Measurements from ENCODE around the gene ABCF2.

GRCh38 chr7:151274396-151274795 lies 47.4 kb upstream of the ABCF2 start:
- TF ChIP-seq CTCF (IDR thresholded peaks at IDR 0.05) = no peak
- no peak for TF ChIP-seq POLR2A (IDR thresholded peaks at IDR 0.05)
- TF ChIP-seq POLR2AphosphoS5 (IDR thresholded peaks at IDR 0.05) = no peak
- TF ChIP-seq EP300 (IDR thresholded peaks at IDR 0.05) = no peak

Measured in gastroesophageal sphincter (tissue), 3 donors.